ENCODE data around the gene NHSL2.
"Not testable (repeated sequence)": the region's sequence is repeated elsewhere in the genome, so short reads cannot be mapped to it uniquely, and the experiment has no call there.

NHSL2 gene

GRCh38 chrX:71927040-71927439 lies 16.4 kb downstream of the NHSL2 start:
- DNase-seq, result no peak

GRCh38 chrX:71928856-71929255 lies 18.2 kb downstream of the NHSL2 start:
- no peak for DNase-seq

- DNase-seq, result peak; percentile 66
Observed at GRCh38 chrX:71930298-71930697, 19.7 kb downstream of the NHSL2 start.

GRCh38 chrX:71935476-71935875 lies 24.8 kb downstream of the NHSL2 start:
- no peak for DNase-seq

GRCh38 chrX:71936632-71937031 lies 26.0 kb downstream of the NHSL2 start:
- DNase-seq, result no peak

- no peak for DNase-seq
Observed at GRCh38 chrX:71938371-71938770, 27.7 kb downstream of the NHSL2 start.

- DNase-seq, result peak; percentile 50
Observed at GRCh38 chrX:71941145-71941544, 30.5 kb downstream of the NHSL2 start.

- peak; percentile 85 for DNase-seq
Observed at GRCh38 chrX:71941776-71942175, 31.1 kb downstream of the NHSL2 start.

GRCh38 chrX:71944369-71944768 lies 33.7 kb downstream of the NHSL2 start:
- DNase-seq, result no peak

GRCh38 chrX:71945237-71945805 lies 34.7 kb downstream of the NHSL2 start:
- DNase-seq, result no peak

- DNase-seq, result no peak
Observed at GRCh38 chrX:71949363-71949762, 38.7 kb downstream of the NHSL2 start.

- DNase-seq, result no peak
Observed at GRCh38 chrX:71949844-71950445, 39.3 kb downstream of the NHSL2 start.

GRCh38 chrX:71953391-71953790 lies 42.7 kb downstream of the NHSL2 start:
- DNase-seq, result no peak

GRCh38 chrX:71953946-71954345 lies 43.3 kb downstream of the NHSL2 start:
- no peak for DNase-seq

GRCh38 chrX:71954458-71954857 lies 43.8 kb downstream of the NHSL2 start:
- no peak for DNase-seq

GRCh38 chrX:71955530-71956120 lies 45.0 kb downstream of the NHSL2 start:
- DNase-seq, result no peak

- DNase-seq, result no peak
Observed at GRCh38 chrX:71958281-71958675, 47.6 kb downstream of the NHSL2 start.

GRCh38 chrX:71964184-71964583 lies 53.5 kb downstream of the NHSL2 start:
- DNase-seq, result not testable (repeated sequence)

- DNase-seq, result no peak
Observed at GRCh38 chrX:71974916-71975315, 64.3 kb downstream of the NHSL2 start.

- DNase-seq, result peak; percentile 8
Observed at GRCh38 chrX:71976753-71977152, 66.1 kb downstream of the NHSL2 start.

GRCh38 chrX:71978164-71978563 lies 67.5 kb downstream of the NHSL2 start:
- no peak for DNase-seq

GRCh38 chrX:71989768-71990426 lies 79.3 kb downstream of the NHSL2 start:
- DNase-seq, result peak; percentile 61

- no peak for DNase-seq
Observed at GRCh38 chrX:71990518-71990917, 79.9 kb downstream of the NHSL2 start.

- DNase-seq, result no peak
Observed at GRCh38 chrX:71991164-71991563, 80.5 kb downstream of the NHSL2 start.

All from fibroblast of upper back skin (primary cell).